NOMO-1 treated with dmso at 0.1 percent for 144 hours (cell line): ENCODE results near the gene PRRC2B.
"Not testable (repeated sequence)": the region's sequence is repeated elsewhere in the genome, so short reads cannot be mapped to it uniquely, and the experiment has no call there.

Experiments
- DNase-seq: peaks from one replicate; lab custom pipeline; 2025; ENCODE audit not compliant: unreplicated experiment; lab: John Stamatoyannopoulos, UW

The PRRC2B gene

DNA sequence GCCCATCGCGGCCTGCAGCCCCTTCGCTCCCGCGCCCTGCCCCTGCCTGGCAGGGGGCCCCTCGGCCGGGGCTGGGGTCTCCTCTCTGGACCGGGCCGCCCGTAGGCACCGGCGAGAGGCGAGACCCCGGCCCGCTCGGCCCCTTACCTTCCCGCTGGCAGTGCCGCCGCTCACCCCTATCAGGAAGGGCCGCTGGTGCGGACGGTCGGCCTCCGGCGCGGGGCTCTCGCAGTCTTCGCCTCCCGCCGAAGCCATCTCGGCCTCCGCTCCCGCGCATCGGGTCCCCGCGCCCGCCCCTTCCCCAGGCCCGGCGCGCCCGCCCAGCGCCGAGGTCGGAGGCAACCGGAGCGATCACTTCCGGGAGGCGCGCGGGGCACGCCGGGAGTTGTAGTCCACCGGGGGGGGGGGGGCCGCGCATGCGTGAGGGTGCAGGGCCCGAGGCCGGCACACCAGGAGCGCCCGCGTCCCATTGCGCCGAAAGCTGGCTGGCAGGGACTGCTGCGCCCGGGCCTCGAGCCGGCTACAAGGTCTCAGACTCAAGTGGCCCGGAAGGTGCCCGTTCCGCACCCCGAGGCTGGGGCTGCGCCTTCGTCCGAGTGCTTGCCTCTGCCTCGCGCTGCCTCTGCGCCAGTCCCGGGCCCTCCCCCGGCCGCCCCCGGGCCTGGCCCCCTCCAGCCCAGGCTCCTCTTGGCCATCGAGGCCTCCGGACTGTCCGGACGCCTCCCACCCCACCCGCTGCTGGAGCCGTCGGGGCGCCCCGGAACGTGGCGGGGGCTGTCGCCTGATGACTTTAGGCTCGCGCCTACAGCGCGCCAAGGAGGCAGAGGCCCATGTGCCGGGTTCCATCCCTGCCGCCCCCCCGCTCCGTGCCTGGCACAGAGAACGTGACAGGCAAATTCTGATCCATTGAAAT is 137.3 kb downstream of the PRRC2B start, which contains the start of gene UCK1:
Gene UCK1 (minus strand): TSS at position 344 of the 913 bp plus-strand sequence. CDS start 89 bp downstream, at position 255.
- DNase-seq: peak; percentile 75

DNA sequence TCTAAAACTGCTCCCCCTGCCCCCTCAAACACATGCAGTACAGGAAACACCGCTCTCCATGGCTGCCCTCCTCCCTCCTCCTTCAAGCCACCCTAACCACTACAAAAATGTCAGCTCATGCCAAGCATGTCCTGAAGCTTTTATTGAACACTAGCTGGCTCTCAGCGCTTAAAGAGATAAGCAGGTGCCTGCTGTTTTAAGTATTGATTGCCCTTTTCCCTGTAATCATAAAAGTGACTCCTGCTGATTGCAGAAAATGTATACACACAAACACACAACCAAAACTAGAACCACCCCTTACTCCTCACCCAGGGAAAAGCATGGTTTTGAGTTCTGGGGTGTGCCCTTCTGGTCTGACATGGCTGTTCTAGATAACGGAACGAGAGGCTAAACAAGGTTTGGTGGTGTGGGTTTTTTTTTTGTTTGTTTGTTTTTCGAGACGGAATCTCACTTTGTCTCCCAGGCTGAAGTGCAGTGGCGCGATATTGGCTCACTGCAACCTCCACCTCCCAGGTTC is 140.9 kb downstream of the PRRC2B start:
- DNase-seq: no peak

DNA sequence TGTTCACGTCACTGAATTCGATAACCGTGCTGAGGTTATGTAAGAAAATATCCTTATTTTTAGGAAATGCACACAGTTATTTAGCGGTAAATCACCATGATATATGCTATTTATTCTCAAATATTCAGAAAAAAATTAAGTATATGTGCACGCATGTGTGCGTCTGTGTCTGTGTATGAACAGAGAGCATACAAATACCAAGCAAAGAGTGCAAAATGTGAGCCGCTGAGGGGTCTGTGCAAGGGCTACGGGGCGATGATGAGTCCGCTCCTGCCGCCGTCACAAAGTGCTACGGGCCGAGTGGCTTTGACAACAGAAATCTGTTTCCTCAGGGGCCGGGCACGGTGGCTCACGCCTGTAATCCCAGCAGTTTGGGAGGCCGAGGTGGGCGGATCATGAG is 144.1 kb downstream of the PRRC2B start:
- DNase-seq: no peak

DNA sequence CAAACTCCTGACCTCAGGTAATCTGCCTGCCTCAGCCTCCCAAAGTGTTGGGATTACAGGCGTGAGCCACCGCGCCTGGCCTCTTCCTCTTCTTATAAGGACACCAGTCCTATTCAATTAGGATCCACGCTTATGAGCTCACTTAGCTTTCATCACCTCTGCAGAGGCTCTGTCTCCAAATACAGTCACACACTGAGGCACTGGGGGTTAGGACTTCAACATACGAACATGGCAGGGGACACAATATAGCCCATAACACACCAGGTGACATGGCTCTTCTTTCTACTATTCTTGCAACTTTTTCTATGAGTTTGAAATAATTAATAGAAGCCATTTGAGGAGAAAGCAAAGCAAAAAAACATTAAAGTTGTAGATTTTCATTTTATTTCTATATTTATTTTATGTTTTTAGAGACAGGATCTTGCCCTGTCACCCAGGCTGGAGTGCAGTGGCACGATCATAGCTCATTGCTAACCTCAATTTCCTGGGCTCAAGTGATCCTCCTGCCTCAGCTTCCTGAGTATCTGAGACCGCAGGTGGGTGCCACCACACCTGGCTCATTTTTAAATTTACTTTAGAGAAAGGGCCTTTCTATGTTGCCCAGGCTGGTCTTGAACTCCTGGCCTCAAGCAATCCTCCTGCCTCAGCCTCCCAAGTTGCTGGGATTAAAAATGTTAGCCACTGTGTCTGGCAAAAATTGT is 145.5 kb downstream of the PRRC2B start:
- DNase-seq: no peak

DNA sequence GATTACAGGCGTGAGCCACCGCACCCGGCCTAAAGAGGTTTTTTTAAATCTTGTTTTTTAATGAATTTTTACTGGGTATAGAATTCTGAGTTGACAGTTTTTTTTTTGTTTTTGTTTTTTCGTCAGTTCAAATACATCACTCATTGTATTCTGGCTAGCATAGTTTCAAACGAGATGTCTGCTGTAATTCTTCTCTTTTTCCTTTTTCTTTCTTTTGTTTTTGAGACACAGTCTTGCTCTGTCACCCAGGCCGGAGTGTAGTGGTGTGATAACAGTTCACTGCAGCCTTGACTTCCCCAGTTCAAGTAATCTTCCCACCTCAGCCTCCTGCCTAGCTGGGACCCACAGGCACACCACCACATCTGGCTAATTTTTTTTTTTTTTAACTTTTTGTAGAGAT is 149.3 kb downstream of the PRRC2B start:
- no peak for DNase-seq

DNA sequence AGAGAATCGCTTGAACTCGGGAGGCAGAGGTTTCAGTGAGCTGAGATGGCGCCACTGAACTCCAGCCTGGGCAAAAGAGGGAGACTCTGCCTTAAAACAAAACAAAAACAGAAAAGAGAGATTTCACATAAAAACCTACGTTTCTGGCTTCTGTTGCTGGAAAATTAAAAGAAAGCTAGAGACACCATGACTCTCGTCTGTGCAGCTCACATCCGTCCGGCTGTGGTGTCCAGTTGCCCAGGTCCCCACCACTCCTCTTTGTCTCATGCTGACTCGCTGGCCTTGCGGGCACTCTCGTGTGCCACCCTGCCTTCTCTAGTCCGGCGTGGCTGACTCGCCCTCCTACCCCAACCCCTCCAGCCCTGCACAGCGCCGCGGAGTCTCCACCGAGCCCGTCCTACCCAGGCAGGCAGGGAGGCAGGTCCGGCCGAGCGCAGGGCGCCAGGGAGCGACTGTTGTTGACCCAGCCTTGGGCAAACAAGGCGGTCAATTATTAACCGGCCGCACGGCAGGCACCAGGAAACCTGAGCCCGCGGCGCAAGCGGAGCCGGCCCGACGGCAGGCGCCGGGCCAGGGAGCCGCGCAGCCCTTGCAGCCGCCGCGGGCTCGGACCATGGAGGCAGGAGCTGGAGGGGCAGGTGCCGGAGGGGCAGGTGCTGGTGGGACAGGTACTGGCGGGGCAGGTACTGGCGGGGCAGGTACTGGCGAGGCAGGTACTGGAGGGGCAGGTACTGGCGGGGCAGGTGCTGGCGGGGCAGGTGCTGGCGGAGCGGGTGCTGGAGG is 151.3 kb downstream of the PRRC2B start, which contains the start of gene PRRT1B:
Gene PRRT1B (plus strand): TSS at position 521 of the 783 bp plus-strand sequence. CDS start 93 bp downstream, at position 614.
- no peak for DNase-seq

DNA sequence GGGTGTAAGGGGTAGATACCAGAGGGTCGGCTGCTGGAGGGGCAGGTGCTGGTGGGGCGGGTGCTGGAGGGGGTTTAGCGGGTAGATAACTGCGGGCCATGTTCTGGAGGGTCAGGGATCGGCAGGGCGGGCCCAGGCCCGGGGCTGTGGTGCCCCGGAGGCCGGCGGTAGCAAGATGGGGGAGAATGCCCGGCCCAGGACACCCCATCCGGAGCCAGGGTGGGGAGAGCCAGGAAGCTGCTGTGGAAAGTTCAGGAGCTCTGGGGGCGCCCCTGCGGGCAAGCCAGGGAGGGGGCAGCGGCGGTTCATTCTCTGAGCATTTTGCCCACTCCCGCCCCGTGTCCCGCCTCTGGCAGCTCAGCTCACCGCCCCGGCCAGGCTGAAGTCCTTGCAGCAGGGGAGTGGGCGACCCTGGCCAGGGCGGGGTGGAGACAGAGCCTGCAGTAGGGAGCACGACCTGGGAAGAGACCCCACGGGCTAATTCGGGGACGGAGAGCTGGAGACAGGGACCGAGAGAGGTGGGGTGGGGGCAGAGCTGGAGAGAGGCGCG is 152.0 kb downstream of the PRRC2B start:
- no peak for DNase-seq

DNA sequence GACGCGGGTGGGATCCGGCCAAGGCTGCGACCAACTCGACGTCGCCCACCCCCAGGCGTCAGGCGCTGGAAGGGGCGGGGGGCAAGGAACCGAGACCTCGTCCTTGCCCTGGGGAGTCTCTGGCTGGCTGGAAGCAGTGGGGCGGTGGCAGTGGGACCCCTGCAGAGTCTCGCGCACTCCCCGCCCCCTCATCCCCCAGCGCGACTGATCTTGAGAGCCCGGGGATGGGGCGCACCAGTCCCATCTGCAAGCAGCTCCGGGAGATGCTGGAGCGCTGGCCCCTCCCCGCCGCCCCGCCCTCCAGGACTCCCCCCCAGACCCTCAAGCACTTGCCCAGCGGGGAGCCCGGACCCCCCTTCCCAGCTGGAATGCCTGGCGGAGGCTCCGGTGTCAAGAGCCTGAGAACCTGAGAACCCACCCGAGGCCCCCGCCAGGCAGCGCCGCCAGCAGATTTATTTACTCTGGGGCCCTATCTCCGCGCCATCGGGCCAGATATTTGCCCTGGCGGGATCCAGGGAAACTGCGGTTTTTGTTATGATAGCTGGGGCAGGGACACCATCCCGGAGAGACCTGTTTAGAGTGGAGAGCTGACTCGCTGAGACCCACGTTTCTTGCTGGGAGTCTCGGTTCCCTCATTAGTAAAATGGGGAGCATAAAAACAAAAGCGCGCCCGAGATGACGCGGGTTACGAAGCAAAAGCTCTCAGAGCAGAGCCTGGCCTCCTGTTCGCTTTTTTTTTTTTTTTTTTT is 152.6 kb downstream of the PRRC2B start:
- DNase-seq: no peak

DNA sequence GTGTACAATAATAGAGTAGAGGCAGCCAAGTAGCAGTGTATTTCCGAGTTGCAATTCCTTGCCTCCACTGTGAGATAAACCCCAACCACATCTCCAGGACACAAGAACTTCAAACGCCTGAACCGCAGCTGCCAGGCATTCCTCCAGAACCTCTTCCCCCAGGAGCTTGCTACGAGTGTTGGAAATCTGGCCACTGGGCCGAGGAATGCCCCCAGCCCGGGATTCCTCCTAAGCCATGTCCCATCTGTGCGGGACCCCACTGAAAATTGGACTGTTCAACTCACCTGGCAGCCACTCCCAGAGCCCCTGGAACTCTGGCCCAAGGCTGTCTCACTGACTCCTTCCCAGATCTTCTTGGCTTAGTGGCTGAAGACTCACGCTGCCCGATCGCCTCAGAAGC is 155.3 kb downstream of the PRRC2B start:
- not testable (repeated sequence) for DNase-seq
